MV-4-11 (cell line): ENCODE data around the gene RC3H1.
"Not testable (repeated sequence)": the region's sequence is repeated elsewhere in the genome, so short reads cannot be mapped to it uniquely, and the experiment has no call there.

Source experiments
- DNase-seq: peaks from one replicate; lab custom pipeline; 2025; lab: John Stamatoyannopoulos, UW

Gene RC3H1

DNA sequence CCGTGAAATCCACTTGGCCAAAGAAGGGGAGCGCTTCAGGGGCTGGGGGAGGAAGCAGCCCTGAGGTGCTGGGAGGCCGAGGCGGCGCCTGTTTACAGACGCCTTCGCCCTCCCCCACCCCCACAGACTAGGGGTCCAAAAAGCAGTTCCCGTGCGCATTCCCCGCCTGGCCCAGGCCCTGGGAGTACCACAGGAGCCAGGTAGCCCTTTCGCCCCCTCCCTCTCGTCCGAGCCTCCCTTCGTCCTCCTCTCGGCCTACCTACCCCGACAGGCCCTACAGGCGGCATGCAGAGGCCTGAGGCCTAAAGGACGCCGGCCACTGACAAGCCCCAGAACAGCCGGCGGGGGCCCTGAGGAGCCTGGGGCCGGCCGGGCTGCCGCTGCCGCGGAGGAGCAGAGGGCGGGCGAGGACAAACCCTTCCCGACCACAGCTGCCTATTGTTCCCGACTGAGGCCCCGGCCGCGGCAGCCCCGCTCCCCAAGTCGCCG, 522 bp downstream of the RC3H1 start:
- DNase-seq = peak; percentile 18

DNA sequence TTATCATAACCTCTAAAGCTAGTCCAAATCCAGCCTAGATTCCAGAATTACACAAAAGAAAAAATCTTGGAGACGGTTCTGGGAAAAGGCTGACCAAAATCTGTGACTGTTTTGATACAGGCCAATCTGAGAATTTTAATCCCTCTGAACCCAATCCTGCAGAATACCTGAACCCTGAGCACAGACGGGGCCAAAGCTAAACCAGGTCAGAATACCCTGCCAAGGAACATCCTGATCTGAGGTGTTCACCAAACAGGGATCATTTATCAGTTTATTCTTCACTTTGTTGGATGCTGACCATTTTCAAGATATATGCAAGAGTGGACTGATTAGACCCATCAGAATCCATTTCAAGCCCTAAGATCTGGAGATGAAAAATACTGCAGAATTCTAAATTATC, 3.6 kb downstream of the RC3H1 start:
- no peak for DNase-seq

DNA sequence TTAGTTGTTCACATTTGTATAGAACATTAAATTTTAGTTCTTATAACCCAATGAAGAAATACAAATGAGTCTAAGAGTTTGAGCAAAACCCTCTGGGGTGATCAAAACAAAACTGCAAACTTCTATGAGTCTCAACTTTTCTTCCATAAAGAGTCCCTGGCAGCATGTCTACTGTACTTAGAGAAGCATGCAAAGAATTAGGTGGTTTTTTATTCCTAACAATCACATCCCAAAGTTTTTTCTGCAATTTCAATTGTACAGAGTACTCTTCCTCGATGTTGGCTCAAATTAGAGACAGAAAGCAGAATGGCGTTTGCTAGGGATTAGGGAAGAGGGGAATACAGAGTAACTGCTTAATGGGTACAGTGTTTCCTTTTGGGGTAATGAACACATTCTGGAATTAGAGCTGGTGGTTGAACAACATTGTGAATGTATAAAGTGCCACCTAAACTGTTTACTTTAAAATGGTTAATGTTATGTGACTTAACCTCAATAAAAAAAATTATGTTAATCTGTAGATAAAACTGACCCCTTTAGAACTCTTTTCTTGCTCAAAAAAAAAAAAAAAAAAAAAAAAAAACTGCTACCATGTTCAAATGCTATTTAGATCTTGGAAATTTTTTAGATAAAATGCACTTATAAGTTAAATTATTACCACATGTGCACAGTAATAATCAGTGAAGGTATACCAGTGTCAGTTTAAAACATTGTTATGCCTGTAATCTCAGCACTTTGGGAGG, 4.8 kb downstream of the RC3H1 start:
- DNase-seq = no peak

DNA sequence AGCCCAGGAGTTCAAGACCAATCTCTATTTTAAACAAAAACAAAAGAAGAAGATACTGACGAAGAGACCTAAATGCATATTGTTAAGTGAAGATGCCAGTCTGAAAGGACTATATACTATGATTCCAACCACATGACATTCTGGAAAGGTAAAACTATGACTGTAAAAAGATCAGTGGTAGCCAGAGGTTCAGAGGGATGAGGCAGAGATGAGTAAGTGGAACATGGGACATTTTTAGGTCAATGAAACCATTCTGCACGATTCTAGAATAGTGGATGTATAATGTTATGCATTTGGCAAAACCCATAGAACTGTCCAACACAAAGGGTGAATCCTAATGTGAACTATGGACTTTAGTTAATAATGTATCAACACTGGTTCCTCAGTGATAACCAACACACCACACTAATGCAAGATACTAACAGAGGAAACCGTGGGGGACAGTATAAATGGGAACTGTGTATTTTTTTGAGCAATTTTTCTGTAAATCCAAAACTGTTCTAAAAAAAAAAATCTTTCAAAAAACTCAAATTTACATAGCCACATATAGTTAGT, 8.2 kb downstream of the RC3H1 start:
- DNase-seq = peak; percentile 10

DNA sequence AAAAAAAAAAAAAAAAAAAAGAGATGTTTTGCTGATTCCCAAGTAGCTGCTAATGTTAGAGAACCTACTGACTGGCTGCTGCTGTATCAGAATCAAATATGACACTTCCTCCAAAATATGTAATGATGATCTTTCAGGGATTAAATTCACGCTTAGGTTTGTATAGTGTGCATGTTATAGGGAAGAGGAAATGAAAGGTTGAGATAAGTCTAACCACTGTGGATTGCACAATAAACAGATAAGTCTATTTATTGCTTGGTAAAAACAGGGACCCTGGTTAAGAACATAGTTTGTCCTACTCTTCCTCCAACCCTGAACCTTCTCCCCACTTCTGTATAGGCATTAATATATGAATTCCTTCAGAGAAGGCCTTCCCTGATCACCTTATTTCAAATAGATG, 13.2 kb downstream of the RC3H1 start:
- DNase-seq = peak; percentile 98

DNA sequence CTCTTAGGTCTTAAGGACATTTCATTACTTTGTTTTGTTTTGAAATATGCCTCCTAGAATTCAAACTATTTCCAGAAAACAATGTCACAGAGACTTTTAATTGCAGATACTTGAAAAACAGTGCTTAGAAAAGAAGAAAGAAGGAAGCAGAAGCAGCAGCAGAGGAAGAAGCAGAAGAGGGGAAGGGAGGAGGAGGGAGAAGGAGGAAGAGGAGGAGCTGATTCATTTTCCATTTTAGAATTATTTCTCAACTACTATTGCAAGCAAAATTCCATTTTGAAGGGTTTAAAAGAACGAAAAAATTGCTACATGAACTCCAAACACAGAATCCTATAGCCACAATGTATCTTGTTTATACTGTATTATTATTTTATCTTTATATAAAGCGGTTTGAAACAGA, 13.9 kb downstream of the RC3H1 start:
- peak; percentile 72 for DNase-seq

DNA sequence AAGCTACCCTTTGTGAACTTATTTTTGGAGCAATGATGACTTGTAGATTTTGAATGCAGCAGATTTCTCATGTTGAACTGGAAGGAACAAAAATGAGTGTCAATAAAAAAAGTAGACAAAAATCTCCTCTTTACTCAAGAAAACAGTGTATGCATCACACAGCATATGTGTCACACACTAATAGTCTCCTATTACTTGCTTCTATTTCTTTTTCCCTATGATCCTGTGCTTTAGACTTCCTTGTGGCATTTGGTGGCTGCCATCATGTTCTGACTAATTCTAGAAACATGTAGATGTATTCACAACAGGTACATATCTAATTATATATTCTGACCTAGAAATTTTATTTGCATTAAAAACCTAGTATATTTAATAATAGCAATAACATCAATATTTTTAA, 14.3 kb downstream of the RC3H1 start:
- no peak for DNase-seq

DNA sequence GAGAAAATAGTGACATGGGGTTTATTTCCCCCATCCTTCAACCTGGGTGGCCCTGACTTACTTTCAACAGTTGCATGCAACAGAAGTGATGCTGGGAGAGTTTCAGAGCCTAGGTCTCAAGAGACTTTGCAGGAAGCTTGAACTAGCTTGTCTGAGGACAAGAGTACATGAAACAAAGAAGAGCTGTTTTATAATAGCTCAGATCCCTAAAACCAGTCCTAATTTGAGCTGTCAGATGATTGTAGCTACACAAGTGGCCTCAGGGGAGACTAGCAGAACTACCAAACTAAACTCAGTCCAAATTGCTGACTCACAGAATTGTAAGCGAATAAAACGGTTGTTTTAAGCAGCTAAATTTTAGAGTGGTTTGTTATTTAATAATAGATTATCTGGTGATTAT, 17.1 kb downstream of the RC3H1 start:
- peak; percentile 61 for DNase-seq

DNA sequence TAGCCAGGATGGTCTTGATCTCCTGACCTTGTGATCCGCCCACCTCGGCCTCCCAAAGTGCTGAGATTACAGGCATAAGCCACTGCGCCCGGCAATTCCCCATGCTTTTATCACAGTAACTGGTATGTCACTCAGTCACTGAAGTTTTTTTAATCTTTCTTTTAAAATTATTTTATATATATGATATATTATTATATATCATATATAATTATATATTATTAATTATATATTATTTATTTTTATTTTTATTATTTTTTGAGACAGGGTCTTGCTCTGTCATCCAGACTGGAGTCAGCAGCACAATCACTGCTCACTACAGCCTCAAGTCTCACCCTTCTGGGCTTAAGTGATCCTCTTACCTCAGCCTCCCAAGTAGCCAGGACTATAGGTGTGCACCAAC, 18.3 kb downstream of the RC3H1 start:
- DNase-seq = no peak

DNA sequence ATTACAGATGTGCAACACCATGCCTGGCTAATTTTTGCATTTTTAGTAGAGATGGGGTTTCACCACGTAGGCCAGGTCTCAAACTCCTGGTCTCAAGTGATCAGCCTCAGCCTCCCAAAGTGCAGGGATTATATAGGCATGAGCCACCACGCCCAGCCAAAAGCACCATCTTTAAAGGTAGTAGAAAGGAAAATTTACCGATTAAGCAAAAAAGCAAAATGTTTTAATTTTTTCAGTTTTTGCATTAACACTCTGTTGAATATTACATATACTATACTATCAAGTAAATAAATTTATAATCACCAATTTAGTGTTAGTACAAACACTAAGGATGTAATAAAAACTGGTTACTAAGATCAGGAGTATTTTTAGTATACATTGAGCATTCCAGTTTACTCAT, 20.6 kb downstream of the RC3H1 start:
- no peak for DNase-seq

DNA sequence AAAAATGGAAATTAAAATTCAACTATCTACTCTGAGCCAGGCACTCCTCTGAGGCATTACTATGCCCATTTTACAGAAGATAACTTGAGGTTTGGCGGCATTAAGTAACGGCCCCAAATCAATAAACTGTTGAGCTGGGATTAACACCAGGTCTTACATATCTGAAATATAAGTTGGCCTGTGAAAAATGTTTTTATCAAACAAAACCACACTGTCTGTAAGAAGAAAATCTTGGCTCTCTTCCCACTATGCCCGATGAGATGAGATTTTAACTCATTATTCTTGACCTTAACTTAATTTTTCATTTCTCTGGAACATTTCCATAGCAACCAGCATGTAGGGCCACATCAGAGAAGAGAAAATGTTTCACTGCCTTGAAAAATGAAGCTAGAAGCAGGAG, 21.8 kb downstream of the RC3H1 start:
- no peak for DNase-seq

DNA sequence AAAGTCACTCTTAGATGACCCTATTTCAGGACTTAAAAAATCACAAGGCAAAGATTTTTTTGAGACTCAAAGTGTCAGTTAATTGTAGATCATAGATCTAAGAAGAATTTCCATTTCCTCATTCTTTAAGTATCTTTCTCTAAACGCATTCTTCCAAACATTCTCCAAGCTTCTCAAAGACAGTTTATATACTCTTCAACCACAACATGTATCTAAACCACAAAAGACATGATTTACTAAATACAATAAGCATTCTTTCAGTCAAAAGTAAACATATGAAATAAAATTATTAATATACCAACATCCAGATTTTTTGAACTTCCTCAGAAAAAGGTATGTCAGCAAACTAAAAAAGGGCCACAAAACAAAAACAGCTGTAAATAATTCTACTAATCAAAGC, 24.4 kb downstream of the RC3H1 start:
- peak; percentile 30 for DNase-seq

DNA sequence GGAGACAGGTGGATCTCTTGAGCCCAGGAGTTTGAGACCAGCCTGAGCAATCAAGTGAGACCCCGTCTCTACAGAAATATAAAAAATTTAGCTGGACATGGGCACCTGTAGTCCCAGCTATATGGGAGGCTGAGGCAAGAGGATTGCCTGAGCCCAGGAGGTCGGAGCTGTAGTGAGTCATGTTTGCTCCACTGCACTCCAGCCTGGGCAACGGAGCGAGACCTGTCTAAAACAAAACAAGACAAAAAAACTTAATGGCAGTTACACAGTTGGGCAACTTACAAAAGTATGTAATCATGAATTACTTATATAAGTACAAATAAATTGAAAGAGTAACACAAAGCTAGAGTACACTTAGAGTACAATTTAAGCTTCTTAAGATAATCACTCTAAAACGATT, 25.2 kb downstream of the RC3H1 start:
- no peak for DNase-seq

DNA sequence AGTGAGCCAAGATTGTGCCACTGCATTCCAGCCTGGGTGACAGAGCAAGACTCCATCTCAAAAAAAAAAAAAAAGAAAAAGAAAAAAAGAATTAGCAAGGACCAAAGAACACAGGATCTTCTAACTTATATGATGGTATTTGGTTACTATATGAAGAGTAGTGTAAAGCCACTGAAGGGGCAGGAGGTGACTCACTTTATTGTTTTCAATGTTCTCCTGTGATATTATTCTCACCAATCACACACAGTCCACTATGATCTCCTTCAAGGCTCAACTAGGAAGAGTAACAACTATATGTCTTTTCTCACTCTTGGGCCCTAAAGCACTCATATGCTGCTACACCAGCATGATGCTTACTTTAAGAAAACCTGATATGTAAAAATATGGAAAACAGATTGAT, 26.7 kb downstream of the RC3H1 start:
- no peak for DNase-seq

DNA sequence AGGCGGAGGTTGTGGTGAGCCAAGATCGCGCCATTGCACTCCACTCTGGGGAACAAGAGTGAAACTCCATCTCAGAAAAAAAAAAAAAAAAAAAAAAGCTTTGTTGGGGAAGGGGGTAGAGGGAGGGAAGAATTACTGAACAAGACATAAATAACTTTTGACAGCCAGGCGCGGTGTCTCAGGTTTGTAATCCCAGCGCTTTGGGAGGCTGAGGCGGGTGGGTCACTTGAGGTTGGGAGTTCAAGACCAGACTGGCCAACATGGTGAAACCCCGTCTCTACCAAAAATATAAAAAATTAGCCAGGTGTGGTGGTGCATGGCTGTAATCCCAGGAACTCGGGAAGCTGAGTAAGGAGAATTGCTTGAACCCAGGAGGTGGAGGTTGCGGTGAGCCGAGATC, 28.2 kb downstream of the RC3H1 start:
- not testable (repeated sequence) for DNase-seq

DNA sequence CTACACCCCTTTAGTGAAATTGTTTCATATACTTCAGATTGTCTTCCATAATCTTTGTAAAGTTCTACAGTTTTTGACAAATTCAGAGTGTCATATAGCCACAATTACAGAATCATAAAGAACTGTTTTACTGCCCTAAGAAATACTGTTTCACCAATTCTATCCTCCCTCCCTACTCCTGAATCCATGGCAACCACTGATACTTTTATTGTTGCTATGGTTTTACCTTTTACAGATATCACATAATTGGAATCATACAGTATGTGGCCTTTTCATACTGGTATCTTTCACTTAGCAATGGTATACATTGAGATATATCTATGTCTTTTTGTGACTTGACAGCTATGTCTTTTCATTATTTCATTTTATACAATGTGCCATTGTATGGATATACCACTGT, 34.1 kb downstream of the RC3H1 start:
- no peak for DNase-seq

DNA sequence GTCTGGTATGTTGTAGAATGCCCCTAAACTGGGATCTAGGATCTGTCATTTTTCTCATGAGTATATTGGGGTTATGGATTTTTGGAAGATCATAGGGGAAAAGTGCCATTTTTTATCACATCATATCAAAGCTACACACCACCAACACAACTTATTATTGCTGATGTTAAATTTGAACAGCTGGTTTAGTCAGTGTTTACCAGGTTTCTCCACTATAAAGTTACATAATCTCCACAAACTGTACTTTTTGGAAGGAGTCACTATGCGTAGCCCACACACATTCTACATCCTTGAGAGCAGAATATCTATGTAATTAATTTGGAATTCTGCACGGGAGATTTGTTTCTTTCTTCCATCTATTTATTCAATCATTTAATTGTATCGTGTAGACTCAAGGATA, 35.2 kb downstream of the RC3H1 start:
- DNase-seq = no peak

DNA sequence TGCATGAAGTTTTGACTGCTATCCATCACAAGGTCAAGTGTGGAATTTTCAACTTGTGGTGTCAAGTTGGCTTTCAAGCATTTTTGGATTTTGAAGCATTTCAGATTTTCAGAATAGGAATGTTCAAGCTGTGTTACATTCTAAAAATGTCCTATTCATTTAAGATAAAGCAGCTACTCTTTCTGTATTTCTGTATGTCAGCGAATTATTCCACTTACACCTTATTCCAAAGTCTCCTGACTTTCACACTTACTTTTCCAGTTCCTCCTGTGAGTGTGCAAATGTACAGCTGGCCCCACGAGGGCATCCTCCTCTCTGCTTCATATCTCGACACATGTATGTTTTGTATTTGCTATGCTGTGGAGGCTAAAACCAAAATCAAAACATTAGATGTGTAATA, 51.9 kb downstream of the RC3H1 start:
- no peak for DNase-seq

DNA sequence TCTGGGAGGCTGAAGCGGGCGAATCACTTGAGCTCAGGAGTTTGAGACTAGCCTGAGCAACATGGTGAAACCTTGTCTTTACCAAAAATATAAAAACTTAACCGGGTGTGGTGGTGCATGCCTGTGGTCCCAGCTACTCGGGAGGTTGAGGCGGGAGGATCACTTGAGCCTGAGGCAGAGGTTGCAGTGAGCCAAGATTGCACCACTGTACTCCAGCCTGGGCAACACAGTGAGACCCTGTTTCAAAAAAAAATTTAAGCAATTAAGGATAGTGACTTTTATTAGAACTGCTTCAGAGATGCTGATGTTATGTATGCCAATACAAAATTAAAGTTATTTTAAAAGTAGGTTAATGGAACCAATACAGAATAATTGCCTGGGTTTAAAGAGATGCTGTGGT, 56.3 kb downstream of the RC3H1 start:
- not testable (repeated sequence) for DNase-seq

DNA sequence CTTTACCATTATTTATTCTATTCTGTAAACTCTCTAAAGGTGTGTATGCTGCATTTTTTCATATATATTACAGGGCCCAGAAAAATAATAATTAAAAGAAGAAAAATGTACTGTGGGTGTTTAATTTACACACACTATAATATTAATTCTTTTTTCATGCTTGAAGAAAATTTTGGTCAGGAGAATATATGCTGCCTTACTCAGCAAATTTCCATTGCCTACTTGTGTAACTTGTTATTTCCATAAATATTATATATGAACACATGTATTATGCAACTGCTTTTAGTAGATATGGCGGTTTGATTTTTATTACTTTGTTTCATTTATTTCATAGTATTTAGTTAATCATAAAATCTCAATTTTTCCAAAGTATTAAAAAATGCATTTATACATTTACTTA, 58.7 kb downstream of the RC3H1 start:
- DNase-seq = no peak

DNA sequence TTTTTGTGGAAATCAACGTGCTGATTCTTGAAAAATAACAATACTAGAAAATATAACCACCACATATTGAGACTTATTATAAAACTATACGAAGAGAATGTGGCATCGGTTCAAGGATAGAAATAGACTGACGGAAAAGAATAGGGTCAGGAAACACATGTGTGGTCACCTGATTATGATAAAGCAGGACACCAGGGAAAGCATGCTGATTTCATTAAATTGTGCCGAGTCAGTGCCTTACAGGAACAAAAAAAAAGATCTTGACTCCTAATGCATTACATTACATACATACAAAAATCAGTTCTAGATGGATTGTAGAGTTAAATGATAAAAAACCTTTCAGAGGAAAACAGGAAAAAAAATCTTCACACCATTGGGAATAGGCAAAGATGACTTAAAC, 61.5 kb downstream of the RC3H1 start:
- no peak for DNase-seq

DNA sequence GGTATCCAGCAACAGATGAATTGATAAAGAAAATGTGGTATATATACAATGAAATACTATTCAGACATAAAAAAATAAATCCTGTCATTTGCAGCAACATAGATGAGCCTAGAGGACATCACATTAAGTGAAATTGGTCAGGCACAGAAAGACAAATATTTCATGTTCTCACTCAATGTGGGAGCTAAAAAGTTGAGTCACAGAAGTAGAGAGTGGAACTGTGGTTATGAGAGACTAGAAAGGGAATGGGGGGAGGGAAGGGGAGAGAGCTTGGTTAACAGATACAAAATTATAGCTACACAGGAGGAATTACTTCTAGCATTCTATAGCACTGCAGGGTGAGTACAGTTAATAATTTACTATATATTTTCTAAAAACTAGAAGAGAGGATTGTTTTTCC, 68.0 kb downstream of the RC3H1 start:
- no peak for DNase-seq

DNA sequence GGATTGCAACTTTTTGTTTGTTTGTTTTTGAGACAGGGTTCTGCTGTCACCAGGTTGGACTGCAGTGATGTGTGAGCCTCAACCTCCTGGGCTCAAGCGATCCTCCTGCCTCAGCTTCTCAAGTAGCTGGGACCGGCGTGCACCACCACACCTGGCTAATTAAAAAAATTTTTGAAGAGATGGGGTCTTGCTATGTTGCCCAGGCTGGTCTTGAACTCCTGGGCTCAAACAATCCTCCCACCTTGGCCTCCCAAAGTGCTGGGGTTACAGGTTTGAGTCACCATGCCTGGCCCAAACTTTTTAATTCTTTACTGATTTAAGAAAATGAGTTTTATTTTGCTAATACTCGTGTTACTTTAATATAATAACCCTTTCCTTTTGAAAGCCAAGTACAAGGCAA, 73.6 kb downstream of the RC3H1 start:
- no peak for DNase-seq

DNA sequence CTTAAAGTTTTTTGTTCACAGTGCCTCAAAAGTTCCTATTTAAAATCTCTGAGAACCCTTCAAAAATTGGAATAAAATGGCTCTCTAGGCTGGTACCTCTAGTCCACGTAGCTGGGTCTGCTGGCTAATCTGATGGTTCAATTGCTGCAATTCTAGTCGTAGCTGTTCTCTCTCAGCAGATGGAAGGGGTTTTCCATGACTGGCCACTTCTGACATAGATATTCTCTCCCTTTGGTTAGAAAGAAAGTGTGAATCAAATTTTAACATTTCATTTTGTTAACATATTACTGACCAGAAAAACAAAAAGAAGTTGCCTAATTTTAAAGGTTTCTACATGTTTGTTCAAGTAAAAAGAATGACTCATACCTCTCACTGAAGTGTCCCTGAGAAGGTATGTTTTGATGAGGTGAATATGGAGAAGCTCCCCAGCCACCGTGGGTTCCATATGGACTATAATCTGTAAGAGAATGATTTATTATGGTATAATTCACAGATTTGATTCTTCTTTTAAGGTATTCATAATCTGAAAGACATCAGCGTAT, 75.7 kb downstream of the RC3H1 start:
- DNase-seq = no peak
